HK-2 (cell line): ENCODE data around the gene SCNN1B.
"Not testable (repeated sequence)": the region's sequence is repeated elsewhere in the genome, so short reads cannot be mapped to it uniquely, and the experiment has no call there.

Experiments used
- DNase-seq: peaks from one replicate; pipeline ENCODE4 v3.0.0-alpha.2; 2018; ENCODE audit not compliant: unreplicated experiment

SCNN1B gene

GRCh38 chr16:23355106-23355670, 53.1 kb downstream of the SCNN1B start:
- no peak for DNase-seq

GRCh38 chr16:23356941-23357340, 54.8 kb downstream of the SCNN1B start:
- no peak for DNase-seq

- no peak for DNase-seq
Measured at GRCh38 chr16:23357761-23358290, 55.7 kb downstream of the SCNN1B start.

GRCh38 chr16:23359092-23359760, 57.1 kb downstream of the SCNN1B start:
- no peak for DNase-seq

GRCh38 chr16:23362460-23363317, 60.6 kb downstream of the SCNN1B start:
- DNase-seq = no peak

GRCh38 chr16:23365602-23366240, 63.6 kb downstream of the SCNN1B start:
- no peak for DNase-seq

GRCh38 chr16:23366341-23366740, 64.2 kb downstream of the SCNN1B start:
- not testable (repeated sequence) for DNase-seq

- DNase-seq = no peak
Measured at GRCh38 chr16:23367564-23367963, 65.5 kb downstream of the SCNN1B start.

GRCh38 chr16:23367988-23368387, 65.9 kb downstream of the SCNN1B start:
- DNase-seq = no peak

- DNase-seq = no peak
Measured at GRCh38 chr16:23368469-23368868, 66.4 kb downstream of the SCNN1B start.

- DNase-seq = no peak
Measured at GRCh38 chr16:23369416-23369815, 67.3 kb downstream of the SCNN1B start.

- DNase-seq = no peak
Measured at GRCh38 chr16:23371368-23371767, 69.3 kb downstream of the SCNN1B start.

- DNase-seq = no peak
Measured at GRCh38 chr16:23373436-23374219, 71.5 kb downstream of the SCNN1B start.

- DNase-seq = no peak
Measured at GRCh38 chr16:23374721-23375510, 72.8 kb downstream of the SCNN1B start.

GRCh38 chr16:23375643-23376042, 73.5 kb downstream of the SCNN1B start:
- no peak for DNase-seq

- DNase-seq = no peak
Measured at GRCh38 chr16:23377071-23377931, 75.2 kb downstream of the SCNN1B start.

- DNase-seq = no peak
Measured at GRCh38 chr16:23378256-23378655, 76.2 kb downstream of the SCNN1B start.

- DNase-seq = no peak
Measured at GRCh38 chr16:23378921-23379320, 76.8 kb downstream of the SCNN1B start.

GRCh38 chr16:23379707-23380106, 77.6 kb downstream of the SCNN1B start:
- no peak for DNase-seq
